BJ (cell line): Measurements from ENCODE around the gene ENKD1. TPM values are rescaled to one million over a fixed set of nuclear protein-coding genes. Genes with fewer than 3 reads are reported as not detected.

ENCODE experiments used
- CTCF ChIA-PET: fragments of 350-600 bp; formaldehyde crosslinking; extraction: SDS; loops from one replicate; lab custom pipeline; 2021; ENCODE audit warnings: antibody characterized with exemption, inconsistent platforms; lab: Yijun Ruan, JAX
- POLR2A ChIA-PET: fragments of 300-600 bp; sonication (Branson Sonifier 250); formaldehyde crosslinking; extraction: SDS; loops from one replicate; lab custom pipeline; 2021; ENCODE audit warnings: antibody characterized with exemption; lab: Charles Lee
- DNase-seq: peaks from one replicate; pipeline ENCODE4 v3.0.0-alpha.2; 2011; ENCODE audit warnings: low read depth
- H3K27me3 ChIP-seq: 2 replicates; pipeline ENCODE4 v1.6.0; 2011; ENCODE audit warnings: low read length; ENCODE audit not compliant: control insufficient read depth, insufficient read depth
- H3K36me3 ChIP-seq: 2 replicates; pipeline ENCODE4 v1.5.1; 2011; ENCODE audit warnings: low read length; ENCODE audit not compliant: control insufficient read depth, insufficient read depth
- H3K4me3 ChIP-seq: 2 replicates; pipeline ENCODE4 v1.5.1; 2011; ENCODE audit warnings: low read depth, mild to moderate bottlenecking, control low read depth, low read length
- CTCF ChIP-seq: IDR thresholded peaks from 2 replicates; pipeline ENCODE4 v1.5.1; 2011; ENCODE audit warnings: low read depth, mild to moderate bottlenecking, control low read depth, inconsistent platforms, low read length, moderate library complexity; ENCODE audit not compliant: insufficient read depth
- polyA plus RNA-seq: library from polyadenylated mRNA; depleted of rRNA; stranded (reverse); fragments of >200 nt; gene quantifications from 2 replicates; pipeline ENCODE4 v1.2.3, GENCODE V29; 2011

The ENKD1 gene
- polyA plus RNA-seq, 1 experiment = 10.9 TPM

- Histone ChIP-seq H3K27me3 (no peaks in the 10 kb centered on the region), H3K4me3 (0 out of 2 replicates have a peak overlapping the region, but pooled peaks have one; percentile 66), H3K36me3 (peaks cover 8% of the 10 kb centered on the region)
- no peak for TF ChIP-seq CTCF
- ChIA-PET POLR2A (interaction anchor here (1.3 kb wide), 1 partner anchor 146 kb away, joined by 6 read pairs; no protein-coding TSS in a partner anchor), CTCF (interaction anchor here (0.7 to 12.1 kb wide), 38 partner anchors 9 to 262 kb away, joined by 3 to 208 read pairs (median 5); partner anchors contain the start of genes ATP6V0D1, CARMIL2, CTCF and NRN1L)
- DNase-seq = no peak
Observed at GRCh38 chr16:67667453-67667816, 885 bp upstream of the ENKD1 start.

GRCh38 chr16:67666032-67666551 lies 458 bp downstream of the ENKD1 start:
- CTCF ChIA-PET = interaction anchor here (0.6 to 12.1 kb wide), 15 partner anchors 9 to 185 kb away, joined by 3 to 208 read pairs (median 7); partner anchors contain the start of genes ATP6V0D1, CTCF, RANBP10 and TSNAXIP1
- peaks cover 8% of the 10 kb centered on the region for H3K36me3 ChIP-seq
- H3K4me3 ChIP-seq = peak overlapping the region; percentile 66
- no peaks in the 10 kb centered on the region for H3K27me3 ChIP-seq
- DNase-seq = no peak
- POLR2A ChIA-PET = interaction anchor here (0.8 kb wide), 1 partner anchor 210 kb away, joined by 3 read pairs; no protein-coding TSS in a partner anchor
- 0 out of 2 replicates have a peak, but pooled peaks have one; percentile 3 for TF ChIP-seq CTCF

- ChIA-PET POLR2A (no interaction called here), CTCF (interaction anchor here (0.6 to 12.1 kb wide), 12 partner anchors 9 to 261 kb away, joined by 3 to 208 read pairs (median 4); partner anchors contain the start of genes ATP6V0D1, CTCF, RANBP10 and TSNAXIP1)
- DNase-seq = no peak
- no peaks in the 10 kb centered on the region for H3K27me3 ChIP-seq
- H3K36me3 ChIP-seq = peaks cover 8% of the 10 kb centered on the region
- no peak for TF ChIP-seq CTCF
- peak overlapping the region; percentile 66 for H3K4me3 ChIP-seq
Observed at GRCh38 chr16:67665598-67665997, 952 bp downstream of the ENKD1 start.

- Histone ChIP-seq H3K36me3 (peaks cover 8% of the 10 kb centered on the region), H3K27me3 (no peaks in the 10 kb centered on the region), H3K4me3 (no peak overlapping the region)
- CTCF ChIA-PET = interaction anchor here (0.8 to 12.1 kb wide), 4 partner anchors 13 to 261 kb away, joined by 3 to 208 read pairs (median 4); partner anchors contain the start of gene CTCF
- no peak for DNase-seq
- no peak for TF ChIP-seq CTCF
- POLR2A ChIA-PET = no interaction called here
Observed at GRCh38 chr16:67664871-67665270, 1.7 kb downstream of the ENKD1 start.

GRCh38 chr16:67664258-67664657 lies 2.3 kb downstream of the ENKD1 start:
- Histone ChIP-seq H3K36me3 (peaks cover 8% of the 10 kb centered on the region), H3K4me3 (no peak overlapping the region), H3K27me3 (no peaks in the 10 kb centered on the region)
- TF ChIP-seq CTCF = no peak
- ChIA-PET POLR2A (no interaction called here), CTCF (interaction anchor here (0.8 to 12.1 kb wide), 5 partner anchors 8 to 143 kb away, joined by 3 to 208 read pairs (median 5); partner anchors contain the start of gene CTCF)
- DNase-seq = no peak
